T-helper 1 cell treated with Interleukin-12 subunit alpha and Interleukin-12 subunit beta and Interleukin-4 antibody, amounts not matched to agents 30 ng/mL and 1 ng/mL, for 36 hours (primary cell): Measurements from ENCODE around the gene TRAK2. TPM values are rescaled to one million over a fixed set of nuclear protein-coding genes. Genes with fewer than 3 reads are reported as not detected.
"Not testable (repeated sequence)": the region's sequence is repeated elsewhere in the genome, so short reads cannot be mapped to it uniquely, and the experiment has no call there.

Experiments used
- intact Hi-C: fragments of 100-400 bp; cut with micrococcal nuclease; formaldehyde crosslinking; loops from one replicate; pipeline ENCODE4 v1.15.1; 2024
- total RNA-seq: library from RNA; stranded (reverse); gene quantifications from 2 replicates; pipeline ENCODE4 v1.2.3, GENCODE V29; 2022

Gene TRAK2
- total RNA-seq, 1 donor from 2014 or later: 42.4 TPM

- intact Hi-C loops: not testable (repeated sequence)
These were observed 81.9 kb downstream of the TRAK2 start for GRCh38 chr2:201369318-201369717.

DNA sequence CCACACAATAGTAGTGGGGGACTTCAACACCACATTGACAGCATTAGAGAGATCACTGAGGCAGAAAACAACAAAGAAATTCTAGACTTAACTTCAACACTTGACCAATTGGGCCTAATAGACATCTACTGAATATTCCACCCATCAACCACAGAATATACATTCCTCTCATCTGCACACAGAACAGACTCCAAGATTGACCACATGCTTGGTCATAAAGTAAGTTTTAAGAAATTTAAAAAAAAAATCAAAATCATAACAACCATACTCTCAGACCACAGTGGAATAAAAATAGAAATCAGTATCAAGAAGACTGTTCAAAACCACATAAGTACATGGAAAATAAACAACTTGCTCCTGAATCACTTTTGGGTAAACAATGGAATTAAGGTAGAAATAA is 85.1 kb downstream of the TRAK2 start:
- intact Hi-C loops: no loop called here

GRCh38 chr2:201363857-201364560 is 87.2 kb downstream of the TRAK2 start:
- intact Hi-C loops: loop anchor here (1.0 kb wide), 5 partner anchors 83 to 463 kb away; partner anchors contain the start of gene CASP10

GRCh38 chr2:201362396-201362795 is 88.9 kb downstream of the TRAK2 start:
- intact Hi-C loops: no loop called here

DNA sequence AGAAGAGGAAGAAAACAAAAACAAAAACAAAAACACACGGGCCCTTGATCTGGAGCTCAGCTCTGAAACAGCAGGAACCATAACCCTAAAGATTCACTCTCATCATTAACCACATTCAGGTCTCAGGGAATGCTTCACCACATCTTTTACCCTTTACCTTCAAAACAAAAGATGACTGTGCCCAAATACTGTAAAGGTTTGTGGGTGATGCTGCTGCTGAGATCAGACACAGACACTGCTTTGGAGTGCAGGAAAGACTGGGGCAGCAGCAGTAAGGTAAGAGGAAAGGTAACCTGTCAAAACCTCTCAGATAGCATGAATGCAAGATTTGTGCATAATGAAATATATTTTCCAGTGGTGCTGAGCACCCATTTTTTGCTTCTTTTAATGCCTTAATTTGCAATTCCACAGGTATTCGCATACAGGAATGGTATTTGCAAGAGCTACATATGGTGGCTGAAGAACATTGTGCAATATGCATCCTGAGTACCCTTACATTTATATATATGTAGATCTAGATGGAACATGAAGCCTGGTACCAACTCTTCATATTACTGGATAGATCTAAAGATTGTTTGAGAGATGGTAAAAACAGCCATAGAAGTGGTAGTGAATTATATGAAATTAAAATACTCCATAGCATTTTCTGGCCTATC is 90.1 kb downstream of the TRAK2 start:
- intact Hi-C loops: no loop called here

- intact Hi-C loops: no loop called here
These were observed 91.0 kb downstream of the TRAK2 start for GRCh38 chr2:201360256-201360655.

GRCh38 chr2:201358684-201359083 is 92.6 kb downstream of the TRAK2 start:
- intact Hi-C loops: no loop called here

- intact Hi-C loops: no loop called here
These were observed 94.0 kb downstream of the TRAK2 start, which contains the start of gene FLACC1 for GRCh38 chr2:201357221-201357620. Gene FLACC1, minus strand, starts transcription at chr2:201357345. Its CDS starts 5,941 bp downstream, at chr2:201351404.

DNA sequence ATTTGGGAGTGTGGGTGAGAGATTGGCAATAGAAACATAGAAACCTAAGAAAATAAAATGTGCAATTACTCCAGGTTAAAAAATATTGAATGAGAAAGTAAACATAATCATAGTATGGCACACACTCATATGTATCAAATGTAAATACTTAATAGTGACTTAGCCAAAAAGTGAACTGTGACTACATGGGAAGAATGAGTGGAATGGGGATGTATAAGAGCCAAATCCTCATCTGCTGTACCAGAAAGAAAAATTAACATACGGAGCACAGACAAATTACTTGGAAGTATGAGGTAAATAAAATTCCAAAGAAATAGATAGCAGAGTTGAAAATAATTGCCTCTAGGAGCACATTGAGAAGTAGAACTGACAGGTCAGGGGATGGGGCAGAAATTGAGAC is 98.1 kb downstream of the TRAK2 start:
- intact Hi-C loops: no loop called here

GRCh38 chr2:201350879-201351278 is 100.4 kb downstream of the TRAK2 start:
- intact Hi-C loops: no loop called here

DNA sequence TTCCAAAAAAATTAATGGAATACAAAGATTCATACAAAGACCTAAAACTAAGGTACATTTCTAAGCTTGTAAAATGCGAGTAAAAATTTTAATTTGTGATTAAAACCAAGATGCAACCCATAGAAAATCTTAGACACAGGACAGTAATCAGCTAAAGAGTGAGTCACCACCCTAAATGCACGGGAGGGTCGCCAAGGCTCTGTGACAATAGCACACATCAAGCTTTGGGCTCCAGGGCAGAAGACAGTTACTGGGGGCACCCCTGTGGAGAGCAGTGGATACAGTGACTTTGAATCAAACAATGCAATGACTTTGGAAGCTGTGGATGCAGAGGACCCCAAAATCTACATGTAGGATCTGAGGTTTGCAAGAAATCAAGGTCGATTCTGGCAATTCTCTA is 101.7 kb downstream of the TRAK2 start:
- intact Hi-C loops: no loop called here

DNA sequence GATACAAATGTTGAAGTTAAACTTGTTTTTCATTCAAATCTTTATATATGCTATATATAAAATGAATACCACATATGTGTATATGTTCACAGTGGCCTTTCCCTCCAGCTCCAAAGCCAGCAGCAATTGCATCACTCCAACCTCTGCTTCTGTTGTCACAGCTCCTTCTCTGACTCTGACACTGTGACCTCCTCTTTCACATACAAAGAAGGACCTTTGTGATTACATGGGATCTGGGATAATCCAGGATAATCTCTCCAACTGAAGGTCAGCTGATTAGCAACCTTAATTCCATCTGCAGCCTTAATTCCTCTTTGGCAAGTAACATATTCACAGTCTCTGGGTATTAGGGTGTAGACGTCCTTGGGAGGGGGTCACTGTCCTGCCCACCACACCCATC is 102.5 kb downstream of the TRAK2 start:
- intact Hi-C loops: no loop called here

- intact Hi-C loops: no loop called here
These were observed 104.1 kb downstream of the TRAK2 start for GRCh38 chr2:201347138-201347537.

GRCh38 chr2:201345625-201346213 is 105.5 kb downstream of the TRAK2 start:
- intact Hi-C loops: no loop called here

DNA sequence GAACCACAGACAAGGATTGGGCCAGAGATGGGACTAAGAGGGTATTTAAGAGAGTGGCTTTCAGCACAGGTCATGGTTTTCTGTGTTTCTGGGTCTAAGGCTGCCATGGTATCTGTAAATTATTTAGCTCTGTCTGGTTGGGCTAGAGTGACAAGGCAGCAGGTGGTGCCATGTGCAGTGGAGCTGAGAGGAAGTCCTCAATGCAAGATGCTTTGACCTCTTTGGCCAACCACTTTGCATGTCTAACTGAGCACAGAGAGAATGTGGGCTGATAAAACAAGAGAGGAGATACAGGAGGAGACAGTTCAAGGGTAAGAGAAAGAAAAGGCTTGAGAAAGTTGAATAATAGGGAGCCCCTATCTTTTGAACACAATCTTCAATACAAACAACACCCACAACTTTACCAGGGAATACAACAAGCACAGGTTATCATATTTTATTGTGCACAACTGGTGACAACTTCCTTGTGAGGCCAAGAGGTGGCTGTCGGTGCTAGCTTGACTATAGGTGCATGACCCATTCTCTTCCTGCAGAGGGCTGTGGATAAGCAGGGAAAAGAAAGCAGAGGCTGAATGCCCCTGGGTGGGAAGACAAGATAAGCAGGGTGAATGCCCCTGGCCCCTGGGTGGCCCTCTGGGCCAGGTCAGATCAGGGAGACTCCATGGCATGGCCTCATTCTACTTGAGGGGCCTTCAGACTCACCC is 106.4 kb downstream of the TRAK2 start:
- intact Hi-C loops: no loop called here

- intact Hi-C loops: no loop called here
These were observed 107.7 kb downstream of the TRAK2 start for GRCh38 chr2:201343559-201343958.

- intact Hi-C loops: no loop called here
These were observed 108.3 kb downstream of the TRAK2 start for GRCh38 chr2:201342923-201343322.

DNA sequence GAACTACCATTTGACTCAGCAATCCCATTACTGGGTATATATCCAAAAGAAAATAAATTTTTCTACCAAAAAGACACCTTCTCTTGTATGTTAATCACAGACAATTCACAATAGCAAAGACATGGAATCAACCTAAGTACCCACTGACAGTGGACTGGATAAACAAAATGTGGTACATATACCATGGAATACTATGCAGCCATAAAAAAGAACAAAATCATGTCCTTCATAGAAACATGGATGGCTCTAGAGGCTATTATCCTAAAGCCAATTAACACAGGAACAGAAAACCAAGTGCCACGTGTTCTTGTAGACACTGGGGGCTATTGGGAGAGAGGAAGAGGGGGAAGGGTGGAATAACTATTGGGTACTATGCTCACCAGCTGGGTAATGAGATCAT is 121.8 kb downstream of the TRAK2 start:
- intact Hi-C loops: no loop called here

GRCh38 chr2:201327678-201328077 is 123.6 kb downstream of the TRAK2 start:
- intact Hi-C loops: no loop called here
